Measurements from ENCODE around the gene RNF215. TPM values are rescaled to one million over a fixed set of nuclear protein-coding genes. Genes with fewer than 3 reads are reported as not detected.

The RNF215 gene
- total RNA-seq, 4 donors from 2014 or later, result 2.1 to 13.8 (median 9.0) TPM

- TF ChIP-seq CTCF (IDR thresholded peaks at IDR 0.05; ENCODE audit: low read depth), result no peak
Measured at GRCh38 chr22:30386608-30386959, 627 bp downstream of the RNF215 start.

- no peak for TF ChIP-seq CTCF (IDR thresholded peaks at IDR 0.05; ENCODE audit: low read depth)
Measured at GRCh38 chr22:30385942-30386341, 1.3 kb downstream of the RNF215 start.

- TF ChIP-seq CTCF (IDR thresholded peaks at IDR 0.05; ENCODE audit: low read depth), result no peak
Measured at GRCh38 chr22:30383061-30383460, 4.2 kb downstream of the RNF215 start.

- TF ChIP-seq CTCF (IDR thresholded peaks at IDR 0.05; ENCODE audit: low read depth), result no peak
Measured at GRCh38 chr22:30382340-30382739, 4.9 kb downstream of the RNF215 start.

GRCh38 chr22:30381264-30381663 is 5.9 kb downstream of the RNF215 start:
- TF ChIP-seq CTCF (IDR thresholded peaks at IDR 0.05; ENCODE audit: low read depth), result no peak

GRCh38 chr22:30380011-30380410 is 7.2 kb downstream of the RNF215 start:
- no peak for TF ChIP-seq CTCF (IDR thresholded peaks at IDR 0.05; ENCODE audit: low read depth)

- TF ChIP-seq CTCF (IDR thresholded peaks at IDR 0.05; ENCODE audit: low read depth), result no peak
Measured at GRCh38 chr22:30375312-30375849, 11.8 kb downstream of the RNF215 start.
